NK-92 treated with Interleukin-12 subunit alpha and Interleukin-12 subunit beta, amount 100 ng/mL, for 24 hours (cell line): ENCODE measurements around the gene USP17L26.
"Not testable (repeated sequence)": the region's sequence is repeated elsewhere in the genome, so short reads cannot be mapped to it uniquely, and the experiment has no call there.

Source experiments
- DNase-seq: peaks from one replicate; lab custom pipeline; 2025; lab: John Stamatoyannopoulos, UW

The USP17L26 gene, protein sequence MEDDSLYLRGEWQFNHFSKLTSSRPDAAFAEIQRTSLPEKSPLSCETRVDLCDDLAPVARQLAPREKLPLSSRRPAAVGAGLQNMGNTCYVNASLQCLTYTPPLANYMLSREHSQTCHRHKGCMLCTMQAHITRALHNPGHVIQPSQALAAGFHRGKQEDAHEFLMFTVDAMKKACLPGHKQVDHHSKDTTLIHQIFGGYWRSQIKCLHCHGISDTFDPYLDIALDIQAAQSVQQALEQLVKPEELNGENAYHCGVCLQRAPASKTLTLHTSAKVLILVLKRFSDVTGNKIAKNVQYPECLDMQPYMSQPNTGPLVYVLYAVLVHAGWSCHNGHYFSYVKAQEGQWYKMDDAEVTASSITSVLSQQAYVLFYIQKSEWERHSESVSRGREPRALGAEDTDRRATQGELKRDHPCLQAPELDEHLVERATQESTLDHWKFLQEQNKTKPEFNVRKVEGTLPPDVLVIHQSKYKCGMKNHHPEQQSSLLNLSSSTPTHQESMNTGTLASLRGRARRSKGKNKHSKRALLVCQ

GRCh38 chr4:9334358-9334757 lies at the start of gene USP17L26:
USP17L26 (plus strand) TSS chr4:9334658; CDS start chr4:9334658, 0 bp downstream.
- not testable (repeated sequence) for DNase-seq

DNA sequence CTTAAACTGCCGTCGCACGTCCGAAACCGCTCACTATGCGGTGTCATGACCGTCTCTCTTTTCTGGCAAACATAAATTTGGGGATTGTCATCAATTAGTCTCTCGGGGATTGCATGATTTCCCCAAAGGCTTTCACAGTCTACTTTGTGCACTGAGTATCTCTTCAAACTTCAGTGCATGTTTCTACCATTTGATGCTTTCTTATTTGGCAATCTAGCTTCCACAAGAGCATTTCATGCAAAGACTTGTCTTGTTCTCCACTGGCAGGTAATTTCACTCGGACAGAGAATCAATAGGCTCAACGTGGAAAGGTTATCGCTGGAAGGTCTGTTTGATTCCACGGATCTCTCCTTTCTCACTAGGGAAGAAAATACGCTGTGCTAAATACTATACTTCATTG lies 10.3 kb upstream of the USP17L26 start:
- not testable (repeated sequence) for DNase-seq

- not testable (repeated sequence) for DNase-seq
These were observed 9.6 kb upstream of the USP17L26 start, which contains the start of gene USP17L24 for GRCh38 chr4:9324865-9325264. USP17L24 (plus strand) TSS chr4:9325165; CDS start chr4:9325165, 0 bp downstream.

- not testable (repeated sequence) for DNase-seq
These were observed 4.8 kb upstream of the USP17L26 start, which contains the start of gene USP17L25 for GRCh38 chr4:9329611-9330010. USP17L25 (plus strand) TSS chr4:9329911; CDS start chr4:9329911, 0 bp downstream.

DNA sequence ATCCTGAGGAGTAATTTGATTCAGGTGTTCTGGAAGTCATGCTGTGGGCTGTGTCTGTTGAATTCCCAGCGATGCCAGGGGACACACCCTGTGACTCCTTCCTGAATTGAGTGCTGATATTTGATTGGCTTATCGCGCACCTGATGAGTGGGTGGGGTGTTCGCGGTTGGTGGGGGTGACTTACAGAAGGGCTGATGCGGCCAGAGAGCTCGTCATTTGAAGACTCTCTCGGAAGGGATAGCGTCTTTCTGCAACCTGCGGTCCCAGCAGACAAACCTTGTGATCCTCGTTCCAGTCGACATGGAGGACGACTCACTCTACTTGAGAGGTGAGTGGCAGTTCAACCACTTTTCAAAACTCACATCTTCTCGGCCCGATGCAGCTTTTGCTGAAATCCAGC lies 4.6 kb downstream of the USP17L26 start, which contains the start of gene USP17L5:
Gene USP17L5, plus strand, starts transcription at position 301 of the 400 bp plus-strand sequence. Its CDS starts 0 bp downstream, at position 301.
- DNase-seq, result not testable (repeated sequence)

DNA sequence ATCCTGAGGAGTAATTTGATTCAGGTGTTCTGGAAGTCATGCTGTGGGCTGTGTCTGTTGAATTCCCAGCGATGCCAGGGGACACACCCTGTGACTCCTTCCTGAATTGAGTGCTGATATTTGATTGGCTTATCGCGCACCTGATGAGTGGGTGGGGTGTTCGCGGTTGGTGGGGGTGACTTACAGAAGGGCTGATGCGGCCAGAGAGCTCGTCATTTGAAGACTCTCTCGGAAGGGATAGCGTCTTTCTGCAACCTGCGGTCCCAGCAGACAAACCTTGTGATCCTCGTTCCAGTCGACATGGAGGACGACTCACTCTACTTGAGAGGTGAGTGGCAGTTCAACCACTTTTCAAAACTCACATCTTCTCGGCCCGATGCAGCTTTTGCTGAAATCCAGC lies 9.4 kb downstream of the USP17L26 start, which contains the start of gene USP17L27:
Gene USP17L27, plus strand, starts transcription at position 301 of the 400 bp plus-strand sequence. Its CDS starts 0 bp downstream, at position 301.
- not testable (repeated sequence) for DNase-seq

GRCh38 chr4:9348593-9348992 lies 14.1 kb downstream of the USP17L26 start, which contains the start of gene USP17L28:
USP17L28 (plus strand) TSS chr4:9348893; CDS start chr4:9348893, 0 bp downstream.
- not testable (repeated sequence) for DNase-seq

DNA sequence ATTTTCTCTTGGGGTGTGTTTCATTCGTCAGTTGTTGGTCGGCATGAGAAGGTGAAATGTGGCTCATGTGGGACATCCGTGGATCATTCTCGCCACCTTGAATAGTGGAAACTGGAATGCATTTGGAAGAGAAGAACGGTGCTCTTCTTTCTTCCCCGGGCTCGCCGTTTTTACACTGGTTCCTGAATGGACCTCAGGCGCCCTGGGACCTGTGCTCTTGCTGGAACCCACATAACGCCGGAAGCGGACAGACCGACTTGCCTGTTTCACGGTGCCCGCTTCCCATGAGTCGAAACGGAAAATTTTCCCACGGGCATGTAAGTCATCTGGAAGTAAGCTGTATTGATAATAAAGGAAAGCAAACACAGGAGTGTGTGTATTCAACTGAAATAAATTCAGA lies 16.4 kb downstream of the USP17L26 start:
- not testable (repeated sequence) for DNase-seq

DNA sequence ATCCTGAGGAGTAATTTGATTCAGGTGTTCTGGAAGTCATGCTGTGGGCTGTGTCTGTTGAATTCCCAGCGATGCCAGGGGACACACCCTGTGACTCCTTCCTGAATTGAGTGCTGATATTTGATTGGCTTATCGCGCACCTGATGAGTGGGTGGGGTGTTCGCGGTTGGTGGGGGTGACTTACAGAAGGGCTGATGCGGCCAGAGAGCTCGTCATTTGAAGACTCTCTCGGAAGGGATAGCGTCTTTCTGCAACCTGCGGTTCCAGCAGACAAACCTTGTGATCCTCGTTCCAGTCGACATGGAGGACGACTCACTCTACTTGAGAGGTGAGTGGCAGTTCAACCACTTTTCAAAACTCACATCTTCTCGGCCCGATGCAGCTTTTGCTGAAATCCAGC lies 18.9 kb downstream of the USP17L26 start, which contains the start of gene USP17L29:
Gene USP17L29, plus strand, starts transcription at position 301 of the 400 bp plus-strand sequence. Its CDS starts 0 bp downstream, at position 301.
- not testable (repeated sequence) for DNase-seq

GRCh38 chr4:9362829-9363228 lies 28.4 kb downstream of the USP17L26 start, which contains the start of gene USP17L30:
USP17L30 (plus strand) TSS chr4:9363129; CDS start chr4:9363129, 0 bp downstream.
- not testable (repeated sequence) for DNase-seq

DNA sequence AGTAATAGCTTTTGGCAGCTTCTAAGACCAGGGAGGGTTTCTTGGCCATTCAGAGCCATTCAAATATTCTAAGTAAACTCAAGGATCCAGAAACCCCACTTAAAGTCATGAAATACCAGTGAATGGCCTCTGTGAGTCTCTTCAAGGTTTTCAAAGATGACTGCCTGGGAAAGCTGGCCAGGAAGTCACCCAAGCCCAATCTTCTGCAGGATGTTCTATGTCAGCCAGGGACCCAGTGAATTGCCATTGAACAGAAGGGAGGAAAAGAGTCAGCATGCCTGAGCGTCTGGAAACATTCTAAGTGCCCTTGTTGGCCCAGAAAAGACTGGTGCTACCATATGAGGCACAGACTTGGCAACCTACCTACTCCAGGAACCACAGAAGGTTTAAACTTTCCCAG lies 45.4 kb downstream of the USP17L26 start:
- DNase-seq, result not testable (repeated sequence)

DNA sequence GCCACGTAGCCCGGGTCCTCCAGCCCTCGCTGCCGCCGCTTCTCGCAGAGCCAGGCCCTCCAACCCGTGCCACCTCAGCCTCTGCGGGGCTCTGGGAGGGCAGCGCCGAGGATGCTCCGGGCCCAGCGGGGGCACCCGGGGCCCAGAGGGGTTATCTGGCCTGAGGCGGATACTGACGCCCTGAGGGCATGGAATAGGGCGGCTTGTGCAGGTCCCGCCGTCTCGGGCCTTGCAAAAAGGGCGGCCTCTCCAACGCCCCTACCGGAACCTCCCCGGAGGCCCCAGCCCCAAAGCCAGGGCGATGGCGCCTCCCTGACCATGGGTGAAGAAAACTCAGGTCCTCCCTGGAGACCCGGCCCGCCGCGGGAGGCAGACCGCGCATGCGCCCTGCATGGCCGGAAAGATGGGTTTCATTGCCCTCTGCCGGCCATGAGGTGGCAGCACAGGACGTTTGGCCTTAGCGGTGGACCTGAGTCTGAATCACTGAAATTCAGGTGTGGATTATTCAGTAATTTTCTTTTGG lies 46.6 kb downstream of the USP17L26 start:
- DNase-seq, result not testable (repeated sequence)

GRCh38 chr4:9384126-9384525 lies 49.7 kb downstream of the USP17L26 start:
- DNase-seq, result no peak
